SU-DHL-6 (cell line): ENCODE results near the gene GRK6.

ENCODE experiments used
- CTCF ChIP-seq: fragments of 200-600 bp; sonication (generic); IDR thresholded peaks from one replicate; pipeline ENCODE4 v1.5.1; 2017; ENCODE audit warnings: antibody characterized with exemption, mild to moderate bottlenecking, low read length, moderate library complexity; ENCODE audit not compliant: insufficient read depth, poor library complexity, severe bottlenecking
- EZH2phosphoT487 ChIP-seq: fragments of 200-600 bp; sonication (generic), shearing (Covaris generic); conservative IDR thresholded peaks from 2 replicates; pipeline ENCODE4 v1.6.1; 2018; ENCODE audit warnings: mild to moderate bottlenecking, antibody characterized with exemption, low read length, moderate library complexity, mixed read lengths

GRCh38 chr5:177455036-177455660 lies 28.7 kb downstream of the GRK6 start:
- TF ChIP-seq CTCF: peak; percentile 68
- no peak for TF ChIP-seq EZH2phosphoT487
